GM12873 (cell line): ENCODE measurements around the gene ACTBL2.

Experiments
- CTCF ChIP-seq: IDR thresholded peaks from 2 replicates; pipeline ENCODE4 v1.5.1; 2012; ENCODE audit warnings: low read depth, mild to moderate bottlenecking, moderate library complexity, low read length, control low read depth; ENCODE audit not compliant: insufficient read depth; ENCODE audit errors: missing control alignments

ACTBL2 gene

GRCh38 chr5:57482671-57483106 lies at the start of gene ACTBL2:
Gene ACTBL2, minus strand, starts transcription at chr5:57482811. Its CDS starts 104 bp downstream, at chr5:57482707.
- no peak for TF ChIP-seq CTCF

- TF ChIP-seq CTCF: no peak
Measured at GRCh38 chr5:57531333-57531732, 48.7 kb upstream of the ACTBL2 start.

- TF ChIP-seq CTCF: no peak
Measured at GRCh38 chr5:57529864-57530263, 47.3 kb upstream of the ACTBL2 start.

GRCh38 chr5:57527870-57528269 lies 45.3 kb upstream of the ACTBL2 start:
- no peak for TF ChIP-seq CTCF

- TF ChIP-seq CTCF: no peak
Measured at GRCh38 chr5:57524348-57525060, 41.9 kb upstream of the ACTBL2 start.

GRCh38 chr5:57517250-57517649 lies 34.6 kb upstream of the ACTBL2 start:
- TF ChIP-seq CTCF: no peak

GRCh38 chr5:57513785-57514184 lies 31.2 kb upstream of the ACTBL2 start:
- TF ChIP-seq CTCF: no peak

- no peak for TF ChIP-seq CTCF
Measured at GRCh38 chr5:57511321-57511720, 28.7 kb upstream of the ACTBL2 start.
